ENCODE data around the gene MDK. TPM values are rescaled to one million over a fixed set of nuclear protein-coding genes. Genes with fewer than 3 reads are reported as not detected.

MDK gene
- total and polyA plus RNA-seq, 8 donors: 4.3 to 84.4 (median 21.9) TPM

- H3K4me3 ChIP-seq: no peak overlapping the region
- H3K36me3 ChIP-seq: peaks cover 0 to 17% (median 16%) of the 10 kb centered on the region in 3 donors
- no peak for DNase-seq
- 95 to 97% methylated on average over 5 of the region's 5 CpGs for WGBS, 2 donors
- intact Hi-C loops (cut with DNase I): no loop called here
- no peaks in the 10 kb centered on the region for H3K4me1 ChIP-seq
- no peak for TF ChIP-seq CTCF (IDR thresholded peaks at IDR 0.05)
- H3K9me3 ChIP-seq: no peaks in the 10 kb centered on the region
- no peak overlapping the region for H3K27ac ChIP-seq
- no peak for FAIRE-seq
- no peaks in the 10 kb centered on the region for H3K27me3 ChIP-seq
- no peak for ATAC-seq
Measured at GRCh38 chr11:46404476-46405017, 23.1 kb downstream of the MDK start.

- 86 to 90% methylated on average over 10 of the region's 10 CpGs for WGBS, 2 donors
- intact Hi-C loops (cut with DNase I): no loop called here
- H3K27ac ChIP-seq: no peak overlapping the region
Measured at GRCh38 chr11:46407635-46408034, 26.2 kb downstream of the MDK start.

GRCh38 chr11:46408407-46408986 lies 27.0 kb downstream of the MDK start:
- DNase-seq: no peak
- H3K27me3 ChIP-seq: no peaks in the 10 kb centered on the region

More at GRCh38 chr11:46407635-46408034, 26.2 kb downstream of the MDK start:
- FAIRE-seq (no peak), ATAC-seq (no peak), DNase-seq (no peak)
- no peak overlapping the region for H3K4me3 ChIP-seq
- no peaks in the 10 kb centered on the region for H3K27me3 ChIP-seq
- no peaks in the 10 kb centered on the region for H3K9me3 ChIP-seq
- no peak for TF ChIP-seq CTCF (IDR thresholded peaks at IDR 0.05)
- peaks cover 0 to 21% (median 16%) of the 10 kb centered on the region in 3 donors for H3K36me3 ChIP-seq
- H3K4me1 ChIP-seq: no peaks in the 10 kb centered on the region

GRCh38 chr11:46410021-46410420 lies 28.6 kb downstream of the MDK start:
- WGBS, 2 donors: 94% methylated on average over 5 of the region's 5 CpGs
- intact Hi-C loops (cut with DNase I): no loop called here
- Histone ChIP-seq H3K27me3 (no peaks in the 10 kb centered on the region), H3K27ac (no peak overlapping the region), H3K36me3 (peaks cover 0 to 28% (median 17%) of the 10 kb centered on the region in 3 donors), H3K9me3 (no peaks in the 10 kb centered on the region), H3K4me1 (no peaks in the 10 kb centered on the region), H3K4me3 (no peak overlapping the region)
- no peak for ATAC-seq
- DNase-seq: no peak
- no peak for TF ChIP-seq CTCF (IDR thresholded peaks at IDR 0.05)
- FAIRE-seq: no peak

More at GRCh38 chr11:46408407-46408986, 27.0 kb downstream of the MDK start:
- WGBS, 2 donors: 95 to 98% methylated on average over 5 to 6 of the region's 6 CpGs
- FAIRE-seq (no peak), ATAC-seq (no peak)
- Histone ChIP-seq H3K4me1 (no peaks in the 10 kb centered on the region), H3K9me3 (no peaks in the 10 kb centered on the region), H3K27ac (no peak overlapping the region), H3K36me3 (peaks cover 0 to 20% (median 17%) of the 10 kb centered on the region in 3 donors), H3K4me3 (no peak overlapping the region)
- TF ChIP-seq CTCF (IDR thresholded peaks at IDR 0.05): no peak
- intact Hi-C loops (cut with DNase I): no loop called here

All from pancreas (tissue), 10 donors.